ENCODE results near the gene UTS2.

GRCh38 chr1:7811476-7811875 is 41.4 kb downstream of the UTS2 start:
- no peak for TF ChIP-seq TAF1 (IDR thresholded peaks at IDR 0.05; ENCODE audit: borderline replicate concordance, insufficient read depth, low read length)
- no peak for TF ChIP-seq REST (IDR thresholded peaks at IDR 0.05; ENCODE audit: insufficient read depth in 1 of 2, low read depth in 2 of 2, low read length in 2 of 2)
- TF ChIP-seq SIN3A (IDR thresholded peaks at IDR 0.05; ENCODE audit: borderline replicate concordance, insufficient read depth, low read length): no peak
- TF ChIP-seq POLR2AphosphoS5 (IDR thresholded peaks at IDR 0.05; ENCODE audit: low read depth, low read length): no peak
- TF ChIP-seq FOXP2 (optimal IDR thresholded peaks at IDR 0.05; ENCODE audit: borderline replicate concordance, extremely low read depth, extremely low read length, insufficient read depth): no peak

Measured in PFSK-1 (cell line).